PFSK-1 (cell line): ENCODE results near the gene WDR35.

Experiments
- FOXP2 ChIP-seq: optimal IDR thresholded peaks from 2 replicates; pipeline ENCODE3; 2011; ENCODE audit warnings: borderline replicate concordance, control low read depth, inconsistent platforms; ENCODE audit not compliant: insufficient read depth; ENCODE audit errors: extremely low read length, extremely low read depth
- POLR2AphosphoS5 ChIP-seq: IDR thresholded peaks from 2 replicates; pipeline ENCODE4 v1.6.1; 2012; ENCODE audit warnings: low read depth, mild to moderate bottlenecking, control low read depth, low read length, moderate library complexity
- SIN3A ChIP-seq: IDR thresholded peaks from 2 replicates; pipeline ENCODE4 v1.6.1; 2012; ENCODE audit warnings: mild to moderate bottlenecking, low read length, moderate library complexity, borderline replicate concordance; ENCODE audit not compliant: insufficient read depth
- TAF1 ChIP-seq: IDR thresholded peaks from 2 replicates; pipeline ENCODE4 v1.6.1; 2012; ENCODE audit warnings: low read length, control low read depth, borderline replicate concordance; ENCODE audit not compliant: insufficient read depth
- TF ChIP-seq, protein P1 (sequence below), 2 experiments: IDR thresholded peaks; 2 replicates each; pipeline versions ENCODE4 v1.6.1 to v1.8.0; 2011 to 2012; ENCODE audit warnings: low read depth in 2 of 2, low read length in 2 of 2, control low read depth in 1 of 2, inconsistent platforms in 1 of 2, mild to moderate bottlenecking in 1 of 2, moderate library complexity in 1 of 2; ENCODE audit not compliant: insufficient read depth in 1 of 2

WDR35 gene

DNA sequence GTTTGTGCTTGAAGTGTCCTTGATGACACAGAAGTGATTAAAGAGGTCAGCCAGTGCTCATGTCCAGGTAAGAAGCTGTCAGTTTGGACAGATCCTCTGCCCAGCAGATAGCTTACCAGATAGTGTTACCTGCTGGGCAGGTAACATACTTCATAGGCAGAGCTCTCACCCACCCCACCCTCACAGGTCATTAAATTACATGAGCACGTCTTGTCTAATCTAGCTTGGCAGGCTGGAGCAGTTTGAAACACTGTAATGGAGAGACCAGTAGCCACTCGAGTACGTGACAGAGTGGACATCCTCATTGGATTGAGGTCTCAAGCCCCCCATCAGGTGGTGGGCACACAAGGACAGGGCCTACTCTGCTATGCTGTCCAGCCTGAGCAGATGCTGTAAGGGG is 115.2 kb downstream of the WDR35 start:
- TF ChIP-seq TAF1 (no peak), SIN3A (no peak), POLR2AphosphoS5 (no peak), FOXP2 (no peak)
- TF ChIP-seq, protein P1, sequence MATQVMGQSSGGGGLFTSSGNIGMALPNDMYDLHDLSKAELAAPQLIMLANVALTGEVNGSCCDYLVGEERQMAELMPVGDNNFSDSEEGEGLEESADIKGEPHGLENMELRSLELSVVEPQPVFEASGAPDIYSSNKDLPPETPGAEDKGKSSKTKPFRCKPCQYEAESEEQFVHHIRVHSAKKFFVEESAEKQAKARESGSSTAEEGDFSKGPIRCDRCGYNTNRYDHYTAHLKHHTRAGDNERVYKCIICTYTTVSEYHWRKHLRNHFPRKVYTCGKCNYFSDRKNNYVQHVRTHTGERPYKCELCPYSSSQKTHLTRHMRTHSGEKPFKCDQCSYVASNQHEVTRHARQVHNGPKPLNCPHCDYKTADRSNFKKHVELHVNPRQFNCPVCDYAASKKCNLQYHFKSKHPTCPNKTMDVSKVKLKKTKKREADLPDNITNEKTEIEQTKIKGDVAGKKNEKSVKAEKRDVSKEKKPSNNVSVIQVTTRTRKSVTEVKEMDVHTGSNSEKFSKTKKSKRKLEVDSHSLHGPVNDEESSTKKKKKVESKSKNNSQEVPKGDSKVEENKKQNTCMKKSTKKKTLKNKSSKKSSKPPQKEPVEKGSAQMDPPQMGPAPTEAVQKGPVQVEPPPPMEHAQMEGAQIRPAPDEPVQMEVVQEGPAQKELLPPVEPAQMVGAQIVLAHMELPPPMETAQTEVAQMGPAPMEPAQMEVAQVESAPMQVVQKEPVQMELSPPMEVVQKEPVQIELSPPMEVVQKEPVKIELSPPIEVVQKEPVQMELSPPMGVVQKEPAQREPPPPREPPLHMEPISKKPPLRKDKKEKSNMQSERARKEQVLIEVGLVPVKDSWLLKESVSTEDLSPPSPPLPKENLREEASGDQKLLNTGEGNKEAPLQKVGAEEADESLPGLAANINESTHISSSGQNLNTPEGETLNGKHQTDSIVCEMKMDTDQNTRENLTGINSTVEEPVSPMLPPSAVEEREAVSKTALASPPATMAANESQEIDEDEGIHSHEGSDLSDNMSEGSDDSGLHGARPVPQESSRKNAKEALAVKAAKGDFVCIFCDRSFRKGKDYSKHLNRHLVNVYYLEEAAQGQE (IDR thresholded peaks at IDR 0.05; ENCODE audit: insufficient read depth in 1 of 2, low read depth in 2 of 2, low read length in 2 of 2) = no peak

DNA sequence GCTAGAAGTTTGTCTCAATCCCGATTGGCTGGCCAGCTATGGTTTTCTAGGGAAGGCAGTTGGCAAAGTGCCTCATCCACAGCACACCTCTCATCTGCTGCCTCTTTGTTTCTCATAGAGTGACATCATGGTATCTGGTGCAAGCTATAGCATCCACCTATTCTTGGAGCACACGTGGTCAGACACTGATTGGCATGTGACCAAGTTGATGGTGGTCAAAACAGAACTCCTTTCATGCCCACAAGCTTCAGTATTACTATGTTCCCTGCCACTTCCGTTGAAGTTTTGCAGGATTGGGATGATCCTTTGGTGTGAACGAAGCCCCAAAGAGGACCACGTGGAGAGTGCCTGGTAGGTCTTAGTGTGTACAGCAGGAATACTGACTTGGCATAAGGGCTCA is 116.9 kb downstream of the WDR35 start:
- no peak for TF ChIP-seq TAF1
- no peak for TF ChIP-seq SIN3A
- TF ChIP-seq FOXP2 = no peak
- no peak for TF ChIP-seq POLR2AphosphoS5
- TF ChIP-seq, protein P1 (IDR thresholded peaks at IDR 0.05; ENCODE audit: insufficient read depth in 1 of 2, low read depth in 2 of 2, low read length in 2 of 2) = no peak

DNA sequence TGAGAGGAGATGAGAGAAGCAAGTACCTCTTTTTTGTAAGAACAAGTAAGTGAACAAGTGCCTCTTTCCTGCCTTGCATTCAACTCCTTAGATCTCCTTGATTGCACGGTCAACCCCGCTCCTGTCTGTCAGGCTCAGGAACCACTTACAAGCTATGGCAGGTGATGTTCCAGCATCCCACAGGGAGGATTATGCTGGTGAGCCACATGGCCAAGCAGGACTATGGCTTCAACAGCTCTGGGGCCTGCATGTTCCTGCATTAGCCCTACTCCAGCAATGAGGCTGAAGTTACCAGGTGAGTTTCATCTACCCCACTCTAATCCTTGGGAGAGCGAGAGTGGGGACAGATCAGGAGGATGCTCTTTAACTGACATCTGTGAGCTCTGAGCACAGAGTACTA is 117.6 kb downstream of the WDR35 start:
- TF ChIP-seq POLR2AphosphoS5 = no peak
- TF ChIP-seq, protein P1 (IDR thresholded peaks at IDR 0.05; ENCODE audit: insufficient read depth in 1 of 2, low read depth in 2 of 2, low read length in 2 of 2) = no peak
- no peak for TF ChIP-seq SIN3A
- no peak for TF ChIP-seq FOXP2
- no peak for TF ChIP-seq TAF1

DNA sequence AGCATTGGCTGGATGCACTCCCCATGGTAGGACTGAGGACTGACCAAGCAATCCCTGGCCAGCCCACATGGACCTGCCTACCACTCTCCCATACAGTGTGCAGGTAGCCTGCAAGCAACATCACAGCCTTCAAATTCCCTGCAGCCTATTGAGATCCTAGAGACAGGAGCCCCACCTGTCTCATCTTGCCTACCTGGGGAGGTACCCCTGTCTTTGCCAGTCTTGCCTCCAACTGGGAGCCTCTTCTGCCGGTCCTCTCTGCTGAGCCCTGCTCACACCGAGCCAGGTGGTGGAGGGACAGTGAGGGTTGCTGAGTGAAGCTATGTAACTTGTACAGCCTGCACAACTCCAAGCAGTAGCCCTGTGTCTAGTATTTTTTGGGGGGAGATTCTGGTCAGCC is 118.1 kb downstream of the WDR35 start:
- TF ChIP-seq SIN3A = no peak

DNA sequence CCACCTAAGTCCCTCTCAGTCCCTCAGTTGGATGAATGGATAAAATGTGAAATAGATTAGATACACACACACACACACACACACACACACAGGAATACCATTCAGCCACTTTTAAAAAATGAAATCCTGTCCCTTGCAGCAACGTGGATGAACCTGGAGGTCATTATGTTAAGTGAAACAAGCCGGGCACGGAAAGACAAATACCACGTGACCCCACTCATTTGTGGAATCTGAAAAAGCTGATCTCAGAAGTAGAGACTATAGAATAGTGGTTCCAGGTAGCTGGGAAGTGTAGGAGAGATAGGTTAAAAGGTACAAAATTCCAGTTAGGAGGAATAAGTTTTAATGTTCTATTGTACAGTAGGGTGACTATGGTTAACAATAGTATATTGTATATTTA is 119.1 kb downstream of the WDR35 start:
- TF ChIP-seq, protein P1 (IDR thresholded peaks at IDR 0.05; ENCODE audit: insufficient read depth in 1 of 2, low read depth in 2 of 2, low read length in 2 of 2) = no peak
- TF ChIP-seq POLR2AphosphoS5 = no peak
- TF ChIP-seq TAF1 = no peak
- no peak for TF ChIP-seq FOXP2
- no peak for TF ChIP-seq SIN3A
